K562 (cell line): ENCODE results near the gene LDB2. TPM values are rescaled to one million over a fixed set of nuclear protein-coding genes. Genes with fewer than 3 reads are reported as not detected.

Source experiments
- ATAC-seq: fragments of 200-7000 bp; cut with Tn5 transposase; 3 replicates; pipeline ENCODE4 v1.9.1; 2020; ENCODE audit warnings: moderate library complexity
- BruUV-seq: library from RNA; stranded (reverse); fragments of 400-500 nt; replicated peaks from 2 replicates; lab custom pipeline; 2021; lab: Mats Ljungman, UMichigan
- CTCF ChIA-PET: fragments of 300-600 bp; formaldehyde crosslinking; extraction: SDS; loops from one replicate; lab custom pipeline; 2021; ENCODE audit warnings: low intra/inter-chr PET ratio; lab: Yijun Ruan, JAX
- POLR2A ChIA-PET: fragments of 300-600, 350-650 bp; sonication (Branson Sonifier 250); formaldehyde crosslinking; extraction: SDS; loops from one replicate; lab custom pipeline; 2021; ENCODE audit warnings: antibody characterized with exemption, inconsistent platforms; lab: Yijun Ruan, JAX
- DNase-seq, 4 experiments: peaks; one replicate each; pipeline versions ENCODE4 v3.0.0 to v3.0.0-alpha.2; 2011 to 2018; ENCODE audit warnings: low spot score in 3 of 4, mixed read lengths in 3 of 4; ENCODE audit errors: extremely low read depth in 1 of 4
- FAIRE-seq: peaks from 2 replicates; lab custom pipeline; 2011; peaks lifted over from hg19 to GRCh38; lab: Jason Lieb, UNC
- H2AFZ ChIP-seq: 2 replicates; pipeline ENCODE4 v1.6.0; 2011; ENCODE audit warnings: low read depth, low read length, control low read depth, inconsistent platforms
- H3K27ac ChIP-seq: fragments of 200-600 bp; 3 replicates; pipeline ENCODE4 v1.8.0; 2011; ENCODE audit warnings: low read depth, mild to moderate bottlenecking, control low read depth, inconsistent platforms, low read length, moderate library complexity, mixed read lengths; ENCODE audit errors: extremely low read depth
- H3K27me3 ChIP-seq, 2 experiments: fragments of 300-600 bp in 1 of 2; 2 replicates in 1 of 2; 3 replicates in 1 of 2; pipeline versions ENCODE4 v1.6.0 to v1.8.0; 2011; ENCODE audit warnings: inconsistent platforms in 2 of 2, low read length in 2 of 2, mild to moderate bottlenecking in 1 of 2, mixed read lengths in 1 of 2, moderate library complexity in 1 of 2; ENCODE audit not compliant: control insufficient read depth in 2 of 2, insufficient read depth in 2 of 2
- H3K36me3 ChIP-seq: fragments of 300-600 bp; 3 replicates; pipeline ENCODE4 v1.8.0; 2011; ENCODE audit warnings: mild to moderate bottlenecking, low read length, inconsistent platforms; ENCODE audit not compliant: control insufficient read depth, insufficient read depth
- H3K4me1 ChIP-seq, 2 experiments: fragments of 200-600 bp in 1 of 2; replicated peaks in 1 of 2; 2 replicates in 1 of 2; 3 replicates in 1 of 2; pipeline versions ENCODE4 v1.5.1 to v1.8.0; 2011; ENCODE audit warnings: inconsistent platforms in 2 of 2, low read length in 2 of 2, mild to moderate bottlenecking in 1 of 2, mixed read lengths in 1 of 2, moderate library complexity in 1 of 2; ENCODE audit not compliant: control insufficient read depth in 2 of 2, insufficient read depth in 2 of 2
- H3K4me2 ChIP-seq: 2 replicates; pipeline ENCODE4 v1.6.1; 2011; ENCODE audit warnings: low read length, control low read depth, inconsistent platforms, mixed read lengths; ENCODE audit not compliant: insufficient read depth
- H3K4me3 ChIP-seq: fragments of 200-600 bp; sonication (generic), shearing (Covaris generic); 2 replicates; pipeline ENCODE4 v1.5.1; 2016; ENCODE audit warnings: control low read depth, inconsistent platforms
- H3K79me2 ChIP-seq: fragments of 200-600 bp; 3 replicates; pipeline ENCODE4 v1.8.0; 2011; ENCODE audit warnings: low read length, inconsistent platforms; ENCODE audit not compliant: control insufficient read depth, insufficient read depth
- H3K9ac ChIP-seq, 2 experiments: 2 replicates each; pipeline versions ENCODE4 v1.6.0 to v1.6.1; 2011; ENCODE audit warnings: low read depth in 2 of 2, low read length in 2 of 2, control low read depth in 1 of 2, inconsistent platforms in 1 of 2, mild to moderate bottlenecking in 1 of 2, mixed read lengths in 1 of 2; ENCODE audit not compliant: insufficient read depth in 1 of 2
- H3K9me1 ChIP-seq: one replicate; pipeline ENCODE4 v1.6.0; 2011; ENCODE audit warnings: inconsistent platforms, mild to moderate bottlenecking, low read length, moderate library complexity; ENCODE audit not compliant: control insufficient read depth, insufficient read depth
- H3K9me3 ChIP-seq: replicated peaks from 2 replicates; pipeline ENCODE4 v1.5.1; 2011; ENCODE audit warnings: low read depth, low read length, inconsistent platforms; ENCODE audit not compliant: control insufficient read depth, insufficient read depth
- H4K20me1 ChIP-seq: replicated peaks from 2 replicates; pipeline ENCODE4 v1.6.1; 2011; ENCODE audit warnings: low read length, inconsistent platforms, mixed read lengths; ENCODE audit not compliant: control insufficient read depth, insufficient read depth
- CEBPG ChIP-seq, 3 experiments: fragments of 200-800 bp in 1 of 3; sonication (Bioruptor generic) in 1 of 3; sonication (generic) in 1 of 3; formaldehyde crosslinking in 1 of 3; IDR thresholded peaks in 2 of 3; conservative IDR thresholded peaks in 1 of 3; 2 replicates each; pipeline versions ENCODE4 v1.6.1 to v1.8.0; 2016 to 2022; ENCODE audit warnings: missing compliant biosample characterization in 2 of 3, missing genetic modification characterization in 2 of 3, mild to moderate bottlenecking in 1 of 3, missing genetic modification reagents in 1 of 3
- CREB3L1 ChIP-seq: fragments of 450-650 bp; IDR thresholded peaks from 2 replicates; pipeline ENCODE4 v1.6.1; 2014; ENCODE audit warnings: low read depth, mild to moderate bottlenecking, moderate library complexity, borderline replicate concordance
- HDGF ChIP-seq: fragments of 450-650 bp; IDR thresholded peaks from 2 replicates; pipeline ENCODE4 v1.6.1; 2016
- KDM1A ChIP-seq, 2 experiments: fragments of 450-650 bp; IDR thresholded peaks; 2 replicates each; pipeline ENCODE4 v1.6.1; 2016; ENCODE audit warnings: mild to moderate bottlenecking in 2 of 2
- MCM2 ChIP-seq: fragments of 450-650 bp; IDR thresholded peaks from 2 replicates; pipeline ENCODE4 v1.6.1; 2017; ENCODE audit warnings: low read depth, mild to moderate bottlenecking
- NFE2 ChIP-seq: IDR thresholded peaks from 2 replicates; pipeline ENCODE4 v1.6.1; 2014; ENCODE audit warnings: antibody characterized with exemption, low read depth
- NONO ChIP-seq, 2 experiments: fragments of 200-400 bp in 1 of 2; fragments of 450-650 bp in 1 of 2; formaldehyde crosslinking in 1 of 2; IDR thresholded peaks; 2 replicates each; pipeline ENCODE4 v1.6.1; 2017; ENCODE audit warnings: low read depth in 2 of 2, mild to moderate bottlenecking in 2 of 2, moderate library complexity in 2 of 2, low read length in 1 of 2
- NR2C1 ChIP-seq, 2 experiments: fragments of 450-650 bp; IDR thresholded peaks; 2 replicates each; pipeline ENCODE4 v1.6.1; 2017; ENCODE audit warnings: mild to moderate bottlenecking in 2 of 2, antibody characterized with exemption in 1 of 2, inconsistent platforms in 1 of 2, missing compliant biosample characterization in 1 of 2, missing genetic modification characterization in 1 of 2
- PHF21A ChIP-seq: fragments of 450-650 bp; IDR thresholded peaks from 2 replicates; pipeline ENCODE4 v1.6.1; 2017; ENCODE audit warnings: low read depth, borderline replicate concordance
- RUNX1 ChIP-seq: sonication (generic); IDR thresholded peaks from 2 replicates; pipeline ENCODE4 v1.6.1; 2016; ENCODE audit warnings: antibody characterized with exemption, low read depth
- SMAD4 ChIP-seq: fragments of 250-450 bp; sonication (Bioruptor Pico); conservative IDR thresholded peaks from 2 replicates; pipeline ENCODE4 v1.8.0; 2021; ENCODE audit warnings: inconsistent platforms, mild to moderate bottlenecking, moderate library complexity
- TAF7 ChIP-seq: fragments of 450-650 bp; IDR thresholded peaks from 2 replicates; pipeline ENCODE4 v1.6.1; 2016; ENCODE audit warnings: missing genetic modification characterization, missing compliant biosample characterization
- TCF7L2 ChIP-seq: fragments of 150-350 bp; IDR thresholded peaks from 2 replicates; pipeline ENCODE4 v1.6.1; 2016; ENCODE audit warnings: low read depth, mild to moderate bottlenecking, low read length, moderate library complexity
- TCFL5 ChIP-seq: fragments of 250-450 bp; sonication (Bioruptor Pico); conservative IDR thresholded peaks from 2 replicates; pipeline ENCODE4 v1.6.1; 2021; ENCODE audit warnings: mild to moderate bottlenecking, moderate library complexity, matching md5 sums
- ZNF224 ChIP-seq: sonication (generic); formaldehyde crosslinking; IDR thresholded peaks from 2 replicates; pipeline ENCODE4 v1.8.0; 2022; ENCODE audit warnings: mild to moderate bottlenecking, missing genetic modification reagents
- ZNF398 ChIP-seq: fragments of 250-450 bp; sonication (Bioruptor Pico); IDR thresholded peaks from 2 replicates; pipeline ENCODE4 v1.8.0; 2021; ENCODE audit warnings: moderate library complexity, mild to moderate bottlenecking, inconsistent platforms
- ZNF561 ChIP-seq: fragments of 450-650 bp; formaldehyde crosslinking; conservative IDR thresholded peaks from 2 replicates; pipeline ENCODE4 v1.4.0; 2020; ENCODE audit warnings: mild to moderate bottlenecking, moderate library complexity
- ZNF766 ChIP-seq: fragments of 200-800 bp; sonication (Bioruptor generic); conservative IDR thresholded peaks from 2 replicates; pipeline ENCODE4 v1.6.1; 2016; ENCODE audit warnings: missing genetic modification characterization, missing compliant biosample characterization
- WGBS: fragments of 100-300 bp; shearing (Covaris generic); methylation state at CpG from one replicate; pipeline ENCODE4 v1.1.6; 2016; ENCODE audit warnings: low coverage, mixed read lengths; ENCODE audit not compliant: insufficient coverage; ENCODE audit errors: missing lambda C conversion rate; 5-methylcytosine and 5-hydroxymethylcytosine counted together
- in situ Hi-C: fragments of 300-500 bp; cut with MboI; formaldehyde crosslinking; loops from 4 replicates; pipeline ENCODE4 v1.15.0; 2018; ENCODE audit warnings: inconsistent platforms, mixed read lengths
- intact Hi-C: fragments of 100-400 bp; cut with micrococcal nuclease; formaldehyde crosslinking; loops from 2 replicates; pipeline ENCODE4 v1.14.2; 2022
- polyA plus RNA-seq, 8 experiments: library from polyadenylated mRNA; depleted of rRNA in 4 of 8; stranded (reverse) in 5 of 8; unstranded in 3 of 8; fragments of >200 nt; fragmentation: Nextera tagmentation in 2 of 8; fragmentation: Illumina TruSeq in 1 of 8; extraction: Ambion mirVana in 2 of 8; extraction: Trizol in 1 of 8; gene quantifications; 2 replicates each; pipeline versions ENCODE4 v1.2.1 to v1.2.3, GENCODE V29; 2011 to 2014; ENCODE audit warnings: inconsistent platforms in 1 of 8, missing spikeins in 1 of 8
- total RNA-seq, 7 experiments: library from RNA; depleted of rRNA in 6 of 7; stranded (reverse); fragments of >200 nt in 6 of 7; fragmentation: Illumina TruSeq in 2 of 7; extraction: Trizol in 2 of 7; gene quantifications; 2 replicates each; pipeline versions ENCODE4 v1.2.1 to v1.2.3, GENCODE V29; 2011 to 2021; ENCODE audit warnings: low replicate concordance in 1 of 7

The LDB2 gene
- total and polyA plus RNA-seq, 9 of the 15 experiments (the other 6 are each of a cell fraction or from before 2014, with no cell fraction given) = 0.10 to 0.20 TPM; not detected in 7

GRCh38 chr4:16942491-16942890 lies 44.0 kb upstream of the LDB2 start:
- FAIRE-seq (no peak), DNase-seq (peak in 3 of 4 experiments; percentile 9 to 16 (median 13)), ATAC-seq (peak; percentile 78)
- Histone ChIP-seq H4K20me1 (no peaks in the 10 kb centered on the region), H3K27me3 (no peaks in the 10 kb centered on the region), H3K4me3 (no peak overlapping the region), H3K4me1 (no peaks in the 10 kb centered on the region), H3K9me3 (no peaks in the 10 kb centered on the region), H3K9me1 (no peaks in the 10 kb centered on the region), H3K9ac (no peak overlapping the region), H3K79me2 (no peaks in the 10 kb centered on the region), H3K36me3 (no peaks in the 10 kb centered on the region), H3K27ac (no peak overlapping the region), H2AFZ (peak overlapping the region; percentile 74), H3K4me2 (peak overlapping the region; percentile 14; the same call in 1 of the 2 replicates)
- in situ Hi-C loops (no loop called here), intact Hi-C loops (no loop called here)
- POLR2A ChIA-PET = no interaction called here
- TF ChIP-seq MCM2 = no peak
- TF ChIP-seq HDGF = no peak
- TF ChIP-seq PHF21A = no peak
- no peak for TF ChIP-seq TCF7L2
- no peak for TF ChIP-seq ZNF224 (CRISPR knock-in tag)
- no peak for TF ChIP-seq NFE2
- TF ChIP-seq NONO (IDR thresholded peaks at IDR 0.05; ENCODE audit: low read depth in 2 of 2, low read length in 1 of 2) = no peak
- TF ChIP-seq CREB3L1 = no peak
- no peak for TF ChIP-seq CEBPG (CRISPR knock-in tag; IDR thresholded peaks at IDR 0.05)
- TF ChIP-seq CEBPG (tag; conservative IDR thresholded peaks at IDR 0.05 in 1 of 2, IDR thresholded peaks at IDR 0.05 in 1 of 2) = no peak
- TF ChIP-seq TCFL5 = no peak
- no peak for TF ChIP-seq ZNF766 (CRISPR knock-in tag)
- TF ChIP-seq SMAD4 (CRISPR knock-in tag) = no peak
- no peak for TF ChIP-seq ZNF561
- TF ChIP-seq KDM1A (IDR thresholded peaks at IDR 0.05) = no peak
- no peak for TF ChIP-seq TAF7
- no peak for TF ChIP-seq ZNF398 (CRISPR knock-in tag)
- no peak for TF ChIP-seq RUNX1
- no peak for TF ChIP-seq NR2C1 (IDR thresholded peaks at IDR 0.05)
- no peak for TF ChIP-seq NR2C1 (tag; IDR thresholded peaks at IDR 0.05)
- CTCF ChIA-PET = no interaction called here
- WGBS = 7% methylated on average over 9 of the region's 14 CpGs
- BruUV-seq = no TSS peak
